Measurements from ENCODE around the gene TRMT112. TPM values are rescaled to one million over a fixed set of nuclear protein-coding genes. Genes with fewer than 3 reads are reported as not detected.
A peak's percentile ranks its signal among the peaks of the same experiment; 100 is the strongest.

Gene TRMT112
- total and polyA plus RNA-seq, 2 donors (not counting 1 experiment from before 2014, with no cell fraction given), result 161 to 248 TPM

DNA sequence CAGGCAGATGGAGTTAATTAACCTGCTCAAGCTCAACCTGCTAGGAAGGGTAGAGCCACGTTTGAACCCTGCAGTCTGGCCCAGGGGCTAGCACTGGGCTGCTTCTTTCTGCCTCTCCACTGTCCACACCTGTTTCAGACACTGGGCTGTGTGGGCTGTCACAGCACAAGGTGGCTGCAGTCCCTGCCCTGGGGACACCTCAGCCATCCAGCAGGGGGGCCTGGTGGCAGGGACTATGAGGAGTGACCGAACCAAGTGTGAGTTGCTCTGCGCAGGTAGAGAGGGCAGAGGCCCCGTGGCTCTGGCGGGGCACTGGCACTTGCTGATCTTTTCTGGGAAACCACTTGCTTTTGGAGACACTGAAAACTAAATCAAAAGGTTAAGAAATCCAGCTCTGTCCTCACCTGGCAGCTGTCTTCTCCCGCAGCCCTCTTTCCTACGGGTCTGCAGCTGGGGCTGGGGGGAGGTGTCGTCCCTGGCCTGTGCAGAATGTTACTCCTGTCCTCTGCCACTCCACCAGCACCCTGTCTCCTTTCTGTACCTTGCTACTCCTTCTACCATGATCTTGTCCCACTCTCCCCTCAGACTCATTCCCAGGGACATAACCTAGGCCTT is 38.7 kb downstream of the TRMT112 start:
- Histone ChIP-seq H3K4me2 (ENCODE audit: extremely low read depth, insufficient read depth, low read length) (no peak overlapping the region), H3K4me1 (ENCODE audit: control insufficient read depth, extremely low read depth, insufficient read depth, low read length) (no peaks in the 10 kb centered on the region), H3K9me3 (ENCODE audit: control insufficient read depth, insufficient read depth, low read depth, low read length) (no peaks in the 10 kb centered on the region), H3K27me3 (ENCODE audit: control insufficient read depth, insufficient read depth, low read length) (no peaks in the 10 kb centered on the region), H3K79me2 (ENCODE audit: control insufficient read depth, insufficient read depth, low read length) (peaks cover 3% of the 10 kb centered on the region), H4K20me1 (ENCODE audit: control insufficient read depth, extremely low read depth, insufficient read depth, low read length) (no peaks in the 10 kb centered on the region), H3K36me3 (ENCODE audit: control insufficient read depth, insufficient read depth, low read length) (peaks cover 6% of the 10 kb centered on the region), H3K4me3 (replicated peaks in 1 of 4; ENCODE audit: control extremely low read depth in 1 of 4, insufficient read depth in 1 of 4, low read depth in 3 of 4, low read length in 4 of 4) (no peak overlapping the region), H3K27ac (ENCODE audit: insufficient read depth, low read length) (no peak overlapping the region), H2AFZ (ENCODE audit: low read length) (no peak overlapping the region), H3K9ac (ENCODE audit: insufficient read depth, low read length) (no peak overlapping the region)
- no peak for DNase-seq (ENCODE audit: low read depth in 2 of 2)
- TF ChIP-seq CTCF (conservative IDR thresholded peaks at IDR 0.05 in 1 of 2, IDR thresholded peaks at IDR 0.05 in 1 of 2; ENCODE audit: low read depth in 1 of 2, low read length in 2 of 2) (no peak), EZH2 (IDR thresholded peaks at IDR 0.05; ENCODE audit: low read length, missing control alignments) (no peak)

DNA sequence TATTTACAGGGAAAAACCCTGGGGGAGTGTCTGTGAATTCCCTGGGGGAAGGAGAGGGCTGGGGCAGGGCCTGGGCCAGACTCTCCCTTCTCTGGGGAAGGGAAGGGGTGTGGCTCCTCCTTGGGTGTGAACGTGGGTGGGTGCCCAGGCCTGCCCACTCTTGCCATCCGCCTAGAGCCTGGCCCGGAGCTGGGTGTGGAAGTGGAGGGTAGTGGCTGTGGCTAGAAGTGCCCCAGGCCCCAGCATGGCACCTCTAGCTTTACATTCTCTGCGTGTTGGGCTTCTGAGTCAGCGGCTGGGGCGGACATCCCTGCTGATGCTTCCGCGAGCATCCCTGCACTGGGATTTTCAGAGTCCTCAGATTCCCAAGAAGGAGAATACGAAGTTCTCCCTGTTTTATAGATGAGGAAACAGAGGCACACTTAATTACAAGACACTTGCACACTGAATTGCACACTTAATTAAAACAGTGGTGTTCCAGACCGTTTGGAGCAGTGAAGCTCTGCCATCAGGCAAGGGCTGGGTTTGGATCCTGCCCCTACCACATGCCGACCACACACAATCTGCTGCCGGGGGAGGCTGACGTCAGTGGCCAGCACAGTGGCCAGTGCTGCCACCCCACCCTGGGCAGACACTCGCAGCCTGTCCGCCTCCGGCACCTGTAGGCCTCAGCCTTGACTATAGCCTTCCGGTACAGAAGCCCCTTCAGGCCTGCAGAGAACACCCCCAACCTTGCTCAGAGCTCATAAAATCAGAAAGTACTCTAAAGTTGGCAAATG is 40.5 kb downstream of the TRMT112 start:
- Histone ChIP-seq H3K4me1 (ENCODE audit: control insufficient read depth, extremely low read depth, insufficient read depth, low read length) (peaks cover 2% of the 10 kb centered on the region), H3K79me2 (ENCODE audit: control insufficient read depth, insufficient read depth, low read length) (peaks cover 2% of the 10 kb centered on the region), H3K4me3 (replicated peaks in 1 of 4; ENCODE audit: control extremely low read depth in 1 of 4, insufficient read depth in 1 of 4, low read depth in 3 of 4, low read length in 4 of 4) (no peak overlapping the region), H4K20me1 (ENCODE audit: control insufficient read depth, extremely low read depth, insufficient read depth, low read length) (no peaks in the 10 kb centered on the region), H3K9me3 (ENCODE audit: control insufficient read depth, insufficient read depth, low read depth, low read length) (no peaks in the 10 kb centered on the region), H3K4me2 (ENCODE audit: extremely low read depth, insufficient read depth, low read length) (no peak overlapping the region), H3K9ac (ENCODE audit: insufficient read depth, low read length) (no peak overlapping the region), H3K27ac (ENCODE audit: insufficient read depth, low read length) (no peak overlapping the region), H2AFZ (ENCODE audit: low read length) (no peak overlapping the region), H3K27me3 (ENCODE audit: control insufficient read depth, insufficient read depth, low read length) (no peaks in the 10 kb centered on the region), H3K36me3 (ENCODE audit: control insufficient read depth, insufficient read depth, low read length) (peaks cover 4% of the 10 kb centered on the region)
- TF ChIP-seq CTCF (conservative IDR thresholded peaks at IDR 0.05 in 1 of 2, IDR thresholded peaks at IDR 0.05 in 1 of 2; ENCODE audit: low read depth in 1 of 2, low read length in 2 of 2) (no peak), EZH2 (IDR thresholded peaks at IDR 0.05; ENCODE audit: low read length, missing control alignments) (no peak)
- peak in 1 of 2 donors; percentile 55 for DNase-seq (ENCODE audit: low read depth in 2 of 2)

DNA sequence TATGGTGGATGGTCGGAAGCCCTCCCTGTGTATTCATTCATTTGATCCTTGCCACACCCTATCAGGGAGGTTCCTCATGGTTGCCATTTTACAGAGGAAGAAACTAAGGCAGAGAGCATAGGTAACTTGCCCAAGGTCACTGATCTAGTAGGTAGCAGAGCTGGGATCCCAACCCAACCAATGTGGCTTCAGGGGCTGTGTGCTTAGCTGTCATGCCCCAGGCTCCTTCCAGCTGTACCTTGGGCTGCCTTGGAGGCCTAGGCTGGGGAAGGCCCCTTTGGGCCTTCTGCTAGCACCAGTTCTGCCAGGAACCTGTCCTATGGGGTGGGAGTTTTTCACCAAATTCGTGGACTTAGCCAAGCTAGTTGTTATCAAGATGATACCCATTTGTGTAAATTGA is 41.5 kb downstream of the TRMT112 start:
- no peak overlapping the region for H2AFZ ChIP-seq (ENCODE audit: low read length)
- no peaks in the 10 kb centered on the region for H4K20me1 ChIP-seq (ENCODE audit: control insufficient read depth, extremely low read depth, insufficient read depth, low read length)
- H3K36me3 ChIP-seq (ENCODE audit: control insufficient read depth, insufficient read depth, low read length), result peaks cover 4% of the 10 kb centered on the region
- H3K79me2 ChIP-seq (ENCODE audit: control insufficient read depth, insufficient read depth, low read length), result peaks cover 2% of the 10 kb centered on the region
- DNase-seq (ENCODE audit: low read depth in 2 of 2), result no peak
- no peak overlapping the region for H3K4me2 ChIP-seq (ENCODE audit: extremely low read depth, insufficient read depth, low read length)
- TF ChIP-seq EZH2 (IDR thresholded peaks at IDR 0.05; ENCODE audit: low read length, missing control alignments) (no peak), CTCF (conservative IDR thresholded peaks at IDR 0.05 in 1 of 2, IDR thresholded peaks at IDR 0.05 in 1 of 2; ENCODE audit: low read depth in 1 of 2, low read length in 2 of 2) (no peak)
- peaks cover 5% of the 10 kb centered on the region for H3K4me1 ChIP-seq (ENCODE audit: control insufficient read depth, extremely low read depth, insufficient read depth, low read length)
- no peak overlapping the region for H3K9ac ChIP-seq (ENCODE audit: insufficient read depth, low read length)
- H3K4me3 ChIP-seq (replicated peaks in 1 of 4; ENCODE audit: control extremely low read depth in 1 of 4, insufficient read depth in 1 of 4, low read depth in 3 of 4, low read length in 4 of 4), result no peak overlapping the region
- H3K27ac ChIP-seq (ENCODE audit: insufficient read depth, low read length), result no peak overlapping the region
- H3K27me3 ChIP-seq (ENCODE audit: control insufficient read depth, insufficient read depth, low read length), result no peaks in the 10 kb centered on the region
- no peaks in the 10 kb centered on the region for H3K9me3 ChIP-seq (ENCODE audit: control insufficient read depth, insufficient read depth, low read depth, low read length)
